ENCODE data around the gene PPP1R13B. TPM values are rescaled to one million over a fixed set of nuclear protein-coding genes. Genes with fewer than 3 reads are reported as not detected.

Gene PPP1R13B
- total RNA-seq, 1 experiment from 2014 or later: 19.0 TPM

GRCh38 chr14:103867020-103867419 is 19.6 kb upstream of the PPP1R13B start:
- POLR2A ChIA-PET: no interaction called here
- Histone ChIP-seq H3K4me3 (ENCODE audit: low read depth in 2 of 2, low read length in 2 of 2) (no peak overlapping the region), H3K27me3 (ENCODE audit: control insufficient read depth, insufficient read depth, low read length) (no peaks in the 10 kb centered on the region), H3K27ac (ENCODE audit: low read length) (no peak overlapping the region), H3K9me3 (ENCODE audit: control insufficient read depth, insufficient read depth, low read depth, low read length) (no peaks in the 10 kb centered on the region), H3K36me3 (ENCODE audit: control insufficient read depth, insufficient read depth, low read length) (no peaks in the 10 kb centered on the region), H3K4me1 (ENCODE audit: control insufficient read depth, insufficient read depth, low read length) (no peaks in the 10 kb centered on the region; the same call in 1 of the 2 replicates)
- ATAC-seq: no peak
- in situ Hi-C loops (cut with HindIII; ENCODE audit: low pct_unique_long_range_greater_than_20kb, low sequenced_read_pairs): no loop called here
- no peak for DNase-seq (ENCODE audit: low read depth, low spot score)
- intact Hi-C loops (cut with micrococcal nuclease; ENCODE audit: unreplicated experiment): no loop called here
- TF ChIP-seq TCF7L2 (IDR thresholded peaks at IDR 0.05; ENCODE audit: low read depth, low read length) (no peak), SIN3A (IDR thresholded peaks at IDR 0.05; ENCODE audit: borderline replicate concordance, insufficient read depth, low read depth, low read length) (no peak), POLR2AphosphoS5 (IDR thresholded peaks at IDR 0.05; ENCODE audit: low read depth, low read length) (no peak), REST (IDR thresholded peaks at IDR 0.05; ENCODE audit: insufficient read depth in 1 of 2, low read depth in 2 of 2, low read length in 1 of 2) (no peak), CTCF (IDR thresholded peaks at IDR 0.05) (no peak)
- CTCF ChIA-PET: no interaction called here
- BruUV-seq (replicated peaks): no TSS peak

- H3K4me3 ChIP-seq (ENCODE audit: low read depth in 2 of 2, low read length in 2 of 2): no peak overlapping the region
- ChIA-PET POLR2A (no interaction called here), CTCF (no interaction called here)
- no peak for TF ChIP-seq POLR2AphosphoS5 (IDR thresholded peaks at IDR 0.05; ENCODE audit: low read depth, low read length)
- no peak for TF ChIP-seq REST (IDR thresholded peaks at IDR 0.05; ENCODE audit: insufficient read depth in 1 of 2, low read depth in 2 of 2, low read length in 1 of 2)
- TF ChIP-seq TCF7L2 (IDR thresholded peaks at IDR 0.05; ENCODE audit: low read depth, low read length): no peak
- no peak for TF ChIP-seq CTCF (IDR thresholded peaks at IDR 0.05)
- TF ChIP-seq SIN3A (IDR thresholded peaks at IDR 0.05; ENCODE audit: borderline replicate concordance, insufficient read depth, low read depth, low read length): no peak
- no peaks in the 10 kb centered on the region for H3K27me3 ChIP-seq (ENCODE audit: control insufficient read depth, insufficient read depth, low read length)
- H3K36me3 ChIP-seq (ENCODE audit: control insufficient read depth, insufficient read depth, low read length): no peaks in the 10 kb centered on the region
- ATAC-seq: no peak
- BruUV-seq (replicated peaks): no TSS peak
- H3K27ac ChIP-seq (ENCODE audit: low read length): no peak overlapping the region
- in situ Hi-C loops (cut with HindIII; ENCODE audit: low pct_unique_long_range_greater_than_20kb, low sequenced_read_pairs): no loop called here
- DNase-seq (ENCODE audit: low read depth, low spot score): no peak
- H3K4me1 ChIP-seq (ENCODE audit: control insufficient read depth, insufficient read depth, low read length): no peaks in the 10 kb centered on the region
- H3K9me3 ChIP-seq (ENCODE audit: control insufficient read depth, insufficient read depth, low read depth, low read length): no peaks in the 10 kb centered on the region
- intact Hi-C loops (cut with micrococcal nuclease; ENCODE audit: unreplicated experiment): no loop called here
These were observed 15.9 kb upstream of the PPP1R13B start for GRCh38 chr14:103863245-103863644.
